ENCODE results near the gene MALSU1.

MALSU1 gene

DNA sequence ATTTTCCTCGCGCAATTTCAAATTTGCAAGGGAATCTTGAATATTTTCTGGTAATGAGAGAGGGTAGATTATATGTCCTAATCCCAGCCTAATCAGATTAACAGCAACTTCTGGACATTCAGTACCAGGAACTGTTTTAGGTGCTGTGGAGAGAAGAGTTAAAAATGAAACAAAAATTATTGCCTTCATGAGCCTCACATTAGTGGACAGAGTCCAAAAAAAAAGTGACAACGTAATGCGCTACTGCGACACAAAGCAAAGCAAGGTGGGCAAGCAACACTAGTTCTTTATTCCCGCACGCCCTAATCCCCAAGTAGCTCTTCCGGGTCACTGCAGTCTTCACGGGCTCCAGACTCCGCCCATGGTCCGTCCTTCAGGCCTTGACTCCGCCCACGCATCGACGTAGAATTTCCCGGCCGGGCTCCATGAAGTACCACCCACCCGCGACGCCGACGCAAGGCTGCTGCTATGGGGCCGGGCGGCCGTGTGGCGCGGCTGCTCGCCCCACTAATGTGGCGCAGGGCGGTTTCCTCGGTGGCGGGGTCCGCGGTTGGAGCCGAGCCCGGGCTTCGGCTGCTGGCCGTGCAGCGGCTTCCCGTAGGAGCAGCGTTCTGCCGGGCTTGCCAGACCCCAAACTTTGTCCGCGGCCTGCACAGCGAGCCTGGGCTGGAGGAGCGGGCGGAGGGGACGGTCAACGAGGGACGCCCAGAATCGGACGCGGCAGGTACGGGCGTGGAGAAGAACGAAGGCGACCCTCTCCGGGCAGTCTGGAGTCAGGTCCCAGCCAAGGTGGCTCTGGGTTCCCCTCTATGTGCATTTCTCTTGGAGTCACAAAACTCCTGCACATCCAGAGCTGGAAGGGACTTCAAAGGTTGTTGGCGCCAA lies at the start of gene MALSU1:
Gene MALSU1, plus strand, starts transcription at position 455 of the 885 bp plus-strand sequence. Its CDS starts 14 bp downstream, at position 469.
- peak; percentile 82 to 97 for DNase-seq

DNA sequence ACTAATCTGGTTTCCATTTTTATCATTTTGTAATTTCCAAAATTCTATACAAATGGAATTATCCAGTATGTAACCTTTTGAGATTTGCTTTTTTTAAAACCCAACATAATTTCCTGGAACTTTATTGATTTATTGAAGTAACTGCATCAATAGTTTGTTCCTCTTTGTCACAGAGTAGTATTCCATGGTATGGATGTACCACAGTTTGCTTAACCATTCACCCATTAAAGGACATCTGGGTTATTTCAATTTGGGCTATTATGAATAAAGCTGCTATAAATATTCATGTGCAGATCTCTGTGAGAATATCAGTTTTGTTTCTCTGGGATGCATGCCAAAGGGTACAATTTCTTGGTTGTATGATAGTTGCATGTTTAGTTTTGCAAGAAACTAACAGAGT lies 49.7 kb upstream of the MALSU1 start:
- DNase-seq = no peak

DNA sequence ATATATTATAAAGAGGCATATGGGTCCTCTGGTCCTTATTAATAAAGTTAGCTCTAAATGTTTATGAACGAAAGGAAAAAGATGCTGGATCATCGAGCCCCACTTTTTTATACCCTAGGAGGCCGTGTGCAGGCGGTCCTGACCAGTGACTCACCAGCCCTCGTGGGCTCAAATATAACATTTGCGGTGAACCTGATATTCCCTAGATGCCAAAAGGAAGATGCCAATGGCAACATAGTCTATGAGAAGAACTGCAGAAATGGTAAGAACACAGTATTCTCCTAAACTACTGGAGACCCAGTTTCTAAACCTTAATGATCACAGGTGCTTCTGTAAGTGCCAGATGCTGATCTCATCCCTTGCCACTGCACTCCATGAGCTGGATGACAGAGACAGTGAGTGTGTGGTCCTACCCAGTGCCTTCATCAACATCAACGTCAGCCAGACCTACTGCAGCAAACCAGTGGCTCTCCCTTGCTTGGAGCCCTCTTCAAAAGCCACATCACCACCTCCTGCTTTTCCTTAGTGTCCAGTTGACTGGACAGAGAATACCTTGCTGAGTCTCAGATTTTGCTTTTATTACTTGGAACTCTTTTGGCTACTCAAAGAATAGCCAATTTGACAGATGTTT lies 45.0 kb upstream of the MALSU1 start:
- DNase-seq = no peak

DNA sequence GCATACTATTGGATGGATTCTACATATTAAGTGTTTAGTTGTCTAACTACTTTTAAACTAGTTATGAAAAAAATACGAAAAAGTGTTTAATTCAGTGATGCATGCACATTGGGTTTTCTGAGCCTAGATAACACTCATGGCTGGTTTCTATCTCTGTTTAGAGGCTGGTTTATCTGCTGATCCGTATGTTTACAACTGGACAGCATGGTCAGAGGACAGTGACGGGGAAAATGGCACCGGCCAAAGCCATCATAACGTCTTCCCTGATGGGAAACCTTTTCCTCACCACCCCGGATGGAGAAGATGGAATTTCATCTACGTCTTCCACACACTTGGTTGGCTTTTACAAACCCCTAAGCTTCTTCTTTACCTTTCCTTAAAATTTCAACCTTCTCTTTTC lies 42.4 kb upstream of the MALSU1 start:
- no peak for DNase-seq

DNA sequence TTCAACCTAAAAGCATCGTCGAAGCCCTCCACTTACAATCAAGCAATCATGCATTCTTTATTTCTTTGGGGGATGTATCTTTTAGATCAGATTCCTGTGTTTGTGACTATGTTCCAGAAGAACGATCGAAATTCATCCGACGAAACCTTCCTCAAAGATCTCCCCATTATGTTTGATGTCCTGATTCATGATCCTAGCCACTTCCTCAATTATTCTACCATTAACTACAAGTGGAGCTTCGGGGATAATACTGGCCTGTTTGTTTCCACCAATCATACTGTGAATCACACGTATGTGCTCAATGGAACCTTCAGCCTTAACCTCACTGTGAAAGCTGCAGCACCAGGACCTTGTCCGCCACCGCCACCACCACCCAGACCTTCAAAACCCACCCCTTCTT lies 38.8 kb upstream of the MALSU1 start:
- DNase-seq = no peak

DNA sequence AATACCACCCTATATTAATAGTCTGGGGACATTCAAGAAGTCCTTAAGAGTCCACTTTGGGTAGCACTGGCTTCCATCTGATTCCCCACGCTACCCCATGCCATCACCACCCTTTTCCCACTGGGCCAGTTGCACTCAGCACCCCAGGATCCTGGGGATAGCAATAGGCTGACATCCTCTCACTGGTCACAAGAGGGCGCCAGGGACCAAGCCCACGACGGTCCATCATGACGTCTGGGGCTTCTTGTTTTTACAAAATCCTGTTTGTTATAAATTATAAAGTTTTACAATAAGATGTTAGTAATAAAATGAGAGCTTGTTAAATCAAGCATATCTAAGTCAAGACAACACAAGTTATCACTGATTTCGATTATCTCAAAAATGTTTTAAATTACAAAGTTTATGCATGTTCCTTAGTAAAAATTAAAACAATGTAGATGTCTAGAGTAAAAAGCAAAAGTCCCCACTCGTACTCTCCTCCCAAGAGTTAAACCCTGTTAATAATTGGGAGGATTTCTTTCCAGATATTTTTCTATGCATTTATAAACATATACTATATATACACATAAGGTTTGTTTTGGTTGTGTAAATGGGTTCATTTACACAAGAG lies 37.2 kb upstream of the MALSU1 start:
- no peak for DNase-seq

DNA sequence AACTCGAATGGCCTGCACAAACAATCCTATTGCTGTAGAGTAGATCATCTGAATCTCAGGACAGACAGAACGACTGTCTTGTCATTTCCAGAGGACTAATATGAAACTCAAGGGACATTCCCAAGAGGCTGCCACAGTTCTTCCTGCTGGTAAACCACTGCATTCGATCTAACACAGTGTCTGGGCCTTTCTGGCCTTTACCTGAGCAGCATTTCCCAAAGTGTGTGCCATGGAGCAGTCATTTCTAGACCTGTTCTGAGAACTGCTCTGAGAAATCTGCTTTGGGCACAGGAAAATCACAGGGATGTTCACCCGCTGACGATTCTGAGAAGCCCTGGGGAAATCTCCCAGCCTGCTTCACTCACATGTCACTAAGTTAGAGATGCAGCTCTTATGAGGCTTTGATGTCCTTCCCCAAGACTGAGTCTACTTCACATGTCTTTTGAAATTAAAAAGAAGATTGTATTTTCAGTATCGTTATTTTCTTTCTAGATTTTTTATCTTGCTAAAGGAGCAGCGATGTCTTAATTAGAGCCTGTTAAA lies 34.2 kb upstream of the MALSU1 start:
- DNase-seq = no peak

DNA sequence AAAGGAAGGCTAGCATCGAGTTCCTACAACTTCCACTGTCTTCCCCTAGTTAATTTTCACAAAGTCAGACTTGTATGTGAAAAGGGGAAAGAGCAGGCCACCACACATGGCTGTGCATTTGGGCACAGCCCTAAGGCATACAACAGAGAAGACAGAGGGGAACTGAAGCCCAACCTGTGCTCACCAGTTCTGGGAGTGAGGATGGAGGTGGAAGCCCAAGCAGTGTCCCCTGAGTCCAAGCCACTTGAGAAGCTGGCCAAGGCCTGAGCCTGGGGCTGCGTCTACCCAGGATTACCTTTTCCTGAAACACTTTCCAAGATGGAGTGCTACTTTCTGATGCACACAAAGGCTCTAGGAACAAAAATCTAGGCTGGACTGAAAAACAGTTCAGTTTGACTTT lies 32.2 kb upstream of the MALSU1 start:
- DNase-seq = no peak

DNA sequence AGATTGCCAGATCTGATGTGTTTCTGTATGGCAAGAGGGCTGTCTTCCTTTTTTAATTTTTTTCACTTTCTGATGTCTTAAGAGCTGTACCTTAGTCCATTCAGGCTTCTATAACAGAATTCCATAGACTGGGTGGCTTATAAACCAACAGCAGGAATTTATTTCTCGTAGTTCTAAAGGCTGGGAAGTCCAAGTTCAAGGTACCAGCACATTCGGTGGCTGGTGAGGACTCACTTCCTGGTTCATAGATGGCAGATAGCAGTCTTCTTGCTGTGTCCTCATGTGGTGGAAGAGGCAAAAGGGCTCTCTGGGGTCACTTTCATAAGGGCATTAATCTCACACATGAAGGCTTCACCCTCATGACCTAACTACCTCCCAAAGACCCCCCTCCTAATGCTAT lies 31.8 kb upstream of the MALSU1 start:
- no peak for DNase-seq

DNA sequence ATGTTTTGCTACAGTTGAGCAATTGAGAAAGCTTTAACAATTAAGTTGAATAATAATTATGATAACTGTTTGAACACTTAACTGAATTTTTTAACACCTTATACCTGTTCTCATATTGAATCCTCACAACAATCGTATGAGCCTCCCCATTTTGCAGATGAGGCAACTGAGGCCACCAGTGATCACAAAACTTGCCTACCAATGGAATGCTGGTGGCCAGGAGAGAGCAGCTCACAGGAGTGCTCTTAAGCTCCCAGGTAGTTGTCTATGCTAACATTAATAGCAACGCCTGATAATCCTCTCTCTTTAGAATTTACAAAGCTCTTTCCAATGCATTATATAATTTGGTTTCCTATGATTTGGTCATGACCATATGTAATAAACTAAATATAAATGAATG lies 31.0 kb upstream of the MALSU1 start:
- no peak for DNase-seq

DNA sequence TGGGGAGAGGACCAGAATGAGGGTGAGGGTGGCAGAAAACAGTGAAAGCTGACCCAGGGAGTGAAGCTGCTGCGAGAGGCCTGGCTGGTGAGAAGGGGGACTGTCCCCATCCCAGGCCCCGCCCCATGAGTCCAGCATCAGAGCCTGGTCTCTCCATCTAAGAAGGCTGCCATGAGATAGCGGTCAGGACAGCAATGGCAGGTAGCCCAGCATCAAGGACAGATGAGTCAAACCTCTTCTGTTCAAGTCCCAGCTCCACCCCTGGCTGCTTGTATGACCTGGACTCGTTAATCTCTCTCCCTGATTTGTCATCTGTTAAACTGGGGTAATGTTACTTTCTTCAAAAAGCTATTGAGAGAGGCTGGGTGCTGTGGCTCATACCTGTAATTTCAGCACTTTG lies 30.4 kb upstream of the MALSU1 start:
- no peak for DNase-seq

DNA sequence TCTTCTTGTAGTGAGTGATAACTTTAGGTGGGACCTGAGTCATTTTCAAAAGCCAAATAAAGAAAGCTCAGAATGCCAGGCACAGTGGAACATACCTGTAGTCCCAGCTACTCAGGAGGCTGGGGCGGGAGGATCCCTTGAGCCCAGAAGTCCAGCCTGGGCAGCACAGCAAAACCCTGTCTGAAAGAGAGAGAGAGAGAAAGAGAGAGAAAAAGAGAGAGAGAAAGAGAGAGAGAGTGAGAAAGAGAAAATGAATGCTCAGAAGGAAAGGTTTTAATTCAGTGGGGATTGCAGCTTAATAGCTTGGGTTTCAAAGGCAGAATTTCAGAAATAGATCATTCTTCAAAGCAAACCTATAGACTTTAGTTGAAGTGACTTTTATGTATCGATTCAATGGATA lies 26.9 kb upstream of the MALSU1 start:
- DNase-seq = no peak

DNA sequence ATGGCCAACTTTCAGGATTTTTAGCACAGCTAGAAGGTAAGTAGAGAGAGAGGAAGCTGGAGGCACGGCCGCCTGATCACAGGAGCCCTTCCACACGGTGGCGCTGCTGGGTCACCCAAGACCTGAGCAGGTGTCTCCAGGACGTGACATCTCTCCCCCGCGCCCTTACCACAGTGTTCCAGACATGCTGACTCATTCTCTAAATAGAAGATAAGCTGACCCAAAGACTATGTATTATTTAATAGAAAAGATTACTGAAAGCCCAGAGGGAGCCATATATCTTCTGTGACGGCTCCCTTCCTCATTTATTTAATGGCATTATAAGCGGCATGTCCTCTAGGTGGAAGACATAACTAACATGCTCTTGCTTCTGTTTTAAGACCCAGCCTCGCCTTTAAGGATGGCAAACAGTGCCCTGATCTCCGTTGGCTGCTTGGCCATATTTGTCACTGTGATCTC lies 26.0 kb upstream of the MALSU1 start:
- peak; percentile 78 to 89 for DNase-seq

DNA sequence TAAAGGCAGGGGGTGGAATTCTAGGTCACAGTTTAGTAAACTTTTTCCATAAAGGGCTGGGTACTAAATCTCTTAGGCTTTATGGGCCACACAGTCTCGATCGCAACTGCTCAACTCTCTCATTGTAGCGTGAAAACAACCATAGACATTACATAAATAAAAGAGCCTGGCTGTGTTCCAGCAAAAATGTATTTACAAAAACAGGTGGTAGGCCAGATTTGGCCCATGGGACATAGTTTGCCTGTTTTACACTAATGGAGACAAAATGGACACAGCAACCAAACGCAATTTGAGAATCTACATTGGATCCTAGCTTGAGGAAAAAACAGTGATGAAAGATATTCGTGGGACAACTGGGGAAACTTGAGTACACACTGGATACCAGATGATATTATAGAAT lies 23.2 kb upstream of the MALSU1 start:
- no peak for DNase-seq

DNA sequence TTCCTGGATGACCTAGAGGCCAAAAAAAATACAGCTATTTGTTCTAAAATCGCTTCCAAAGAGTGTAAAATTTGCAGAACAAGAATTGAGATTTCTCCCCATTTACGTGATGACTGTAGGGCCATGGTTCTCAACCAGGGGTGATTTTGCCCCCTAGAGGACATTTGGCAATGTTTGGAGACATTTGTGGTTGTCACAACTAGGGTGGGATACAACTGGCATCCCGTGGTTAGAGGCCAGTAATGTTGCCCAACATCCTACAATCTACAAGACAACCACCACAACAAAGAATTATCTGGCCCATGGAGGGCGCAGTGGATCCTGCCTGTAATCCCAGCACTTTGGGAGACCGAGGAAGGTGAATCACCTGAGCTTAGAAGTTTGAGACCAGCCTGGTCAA lies 22.8 kb upstream of the MALSU1 start:
- DNase-seq = no peak

DNA sequence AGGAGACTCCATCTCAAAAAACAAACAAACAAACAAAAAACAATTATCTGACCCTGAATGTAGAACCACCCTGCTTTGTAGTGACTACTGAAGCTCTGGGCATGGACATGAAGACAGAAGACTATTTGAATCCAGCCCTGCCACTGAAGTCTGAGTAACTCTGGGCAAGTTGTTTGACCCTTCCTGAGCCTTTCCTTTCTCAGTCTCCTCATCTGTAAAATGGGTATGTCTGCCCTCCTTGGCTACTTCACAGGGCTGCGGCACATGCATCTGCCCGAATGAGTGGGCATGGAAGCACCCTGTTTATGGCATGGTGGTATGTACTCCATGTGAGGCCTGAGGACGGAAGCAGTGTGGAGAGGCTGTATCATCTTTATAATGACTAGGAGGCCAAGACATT lies 22.2 kb upstream of the MALSU1 start:
- DNase-seq = no peak

DNA sequence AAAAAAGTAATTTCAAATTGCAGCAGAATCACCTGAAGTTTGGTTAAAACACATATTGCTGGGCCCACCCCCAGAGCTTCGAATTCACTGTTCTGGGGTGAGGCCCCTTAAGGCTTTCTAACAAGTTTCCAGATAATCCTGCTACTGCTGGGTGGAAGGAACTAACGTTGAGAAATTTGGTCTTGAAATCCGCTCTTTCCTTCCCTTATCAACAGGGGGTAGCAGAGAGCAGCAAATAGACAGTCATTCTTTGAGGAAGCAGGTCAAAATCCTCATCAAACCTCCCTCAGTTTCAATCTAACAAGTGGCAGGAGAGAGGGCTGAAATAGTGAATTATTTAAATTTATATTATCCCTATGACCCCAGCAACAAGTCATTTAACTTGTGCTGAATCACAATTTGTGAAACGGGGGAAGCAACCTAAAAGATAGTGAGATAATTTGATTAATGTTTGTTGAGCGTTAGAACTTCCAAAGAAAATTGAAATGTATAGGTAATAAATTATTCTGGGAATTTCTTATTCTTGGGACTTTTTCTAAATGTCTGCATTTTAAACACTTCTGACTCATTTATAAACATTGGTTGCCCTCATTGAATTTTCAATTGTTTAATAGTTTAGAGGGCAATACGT lies 21.7 kb upstream of the MALSU1 start:
- DNase-seq = peak in 1 of 2 experiments; percentile 47

DNA sequence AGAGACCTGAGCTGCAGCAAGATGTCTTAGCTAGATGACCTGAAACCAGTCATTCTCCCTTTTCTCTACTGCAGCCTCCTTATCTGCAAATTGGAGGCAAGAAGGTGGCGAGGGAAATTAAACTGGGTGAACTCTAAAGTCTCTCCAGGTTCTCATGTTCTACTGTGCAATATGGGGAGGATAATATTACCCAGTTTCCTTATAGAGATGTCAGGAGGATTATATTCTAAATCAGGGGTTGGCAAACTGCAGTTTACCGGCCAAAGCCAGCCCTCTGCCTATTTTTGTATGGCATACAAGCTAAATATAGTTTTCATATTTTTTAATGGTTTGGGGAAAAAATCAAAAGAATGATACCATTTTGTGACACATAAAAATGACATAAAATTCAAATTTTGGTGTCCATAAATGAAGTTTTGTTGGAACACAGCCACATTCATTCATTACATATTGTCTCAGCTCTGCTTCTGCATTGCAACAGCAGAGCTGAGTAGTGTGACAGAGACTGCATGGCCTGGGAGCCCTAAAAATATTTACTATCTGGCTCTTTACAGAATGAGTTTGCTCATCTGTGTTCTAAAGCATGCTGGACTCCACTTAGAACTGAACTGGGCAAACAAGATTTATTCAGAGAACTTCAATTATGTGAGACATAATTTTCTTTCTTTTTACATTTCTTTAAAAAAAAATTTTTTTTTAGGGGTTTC lies 19.2 kb upstream of the MALSU1 start:
- no peak for DNase-seq

DNA sequence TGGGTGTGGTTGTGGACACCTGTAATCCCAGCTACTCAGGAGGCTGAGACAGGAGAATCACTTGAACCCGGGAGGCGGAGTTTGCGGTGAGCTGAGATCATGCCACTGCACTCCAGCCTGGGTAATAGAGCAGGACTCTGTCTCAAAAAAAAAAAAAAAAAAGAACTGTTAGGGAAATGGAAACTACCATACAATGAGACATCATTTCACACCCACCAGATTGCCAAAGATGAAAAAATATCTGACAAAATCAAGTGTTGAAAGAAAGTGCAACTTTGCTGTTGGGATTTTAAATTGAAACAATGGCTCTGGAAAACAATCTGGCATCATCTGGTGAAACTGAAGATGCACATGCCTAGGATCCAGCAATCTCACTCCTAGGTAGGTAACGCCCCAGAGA lies 16.1 kb upstream of the MALSU1 start:
- DNase-seq = no peak

DNA sequence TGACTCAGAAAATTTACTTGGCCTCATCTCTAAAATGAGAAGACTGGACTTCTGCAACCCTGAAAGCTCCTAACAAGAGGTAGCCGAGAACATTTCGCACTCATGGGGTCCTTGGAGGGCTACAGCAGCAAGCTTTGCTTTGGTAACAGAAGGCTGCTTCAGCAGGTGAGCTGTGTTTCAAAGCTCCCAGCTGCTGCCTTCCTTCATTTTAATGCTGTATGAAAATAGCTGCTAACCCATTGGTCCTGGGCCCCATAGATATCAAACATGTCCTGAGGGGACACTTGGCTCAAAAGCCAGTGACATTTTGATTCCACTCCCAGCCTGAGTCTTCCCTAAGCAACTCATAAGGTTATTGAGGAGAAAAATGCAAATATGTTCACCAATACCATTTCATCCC lies 14.3 kb upstream of the MALSU1 start:
- no peak for DNase-seq

DNA sequence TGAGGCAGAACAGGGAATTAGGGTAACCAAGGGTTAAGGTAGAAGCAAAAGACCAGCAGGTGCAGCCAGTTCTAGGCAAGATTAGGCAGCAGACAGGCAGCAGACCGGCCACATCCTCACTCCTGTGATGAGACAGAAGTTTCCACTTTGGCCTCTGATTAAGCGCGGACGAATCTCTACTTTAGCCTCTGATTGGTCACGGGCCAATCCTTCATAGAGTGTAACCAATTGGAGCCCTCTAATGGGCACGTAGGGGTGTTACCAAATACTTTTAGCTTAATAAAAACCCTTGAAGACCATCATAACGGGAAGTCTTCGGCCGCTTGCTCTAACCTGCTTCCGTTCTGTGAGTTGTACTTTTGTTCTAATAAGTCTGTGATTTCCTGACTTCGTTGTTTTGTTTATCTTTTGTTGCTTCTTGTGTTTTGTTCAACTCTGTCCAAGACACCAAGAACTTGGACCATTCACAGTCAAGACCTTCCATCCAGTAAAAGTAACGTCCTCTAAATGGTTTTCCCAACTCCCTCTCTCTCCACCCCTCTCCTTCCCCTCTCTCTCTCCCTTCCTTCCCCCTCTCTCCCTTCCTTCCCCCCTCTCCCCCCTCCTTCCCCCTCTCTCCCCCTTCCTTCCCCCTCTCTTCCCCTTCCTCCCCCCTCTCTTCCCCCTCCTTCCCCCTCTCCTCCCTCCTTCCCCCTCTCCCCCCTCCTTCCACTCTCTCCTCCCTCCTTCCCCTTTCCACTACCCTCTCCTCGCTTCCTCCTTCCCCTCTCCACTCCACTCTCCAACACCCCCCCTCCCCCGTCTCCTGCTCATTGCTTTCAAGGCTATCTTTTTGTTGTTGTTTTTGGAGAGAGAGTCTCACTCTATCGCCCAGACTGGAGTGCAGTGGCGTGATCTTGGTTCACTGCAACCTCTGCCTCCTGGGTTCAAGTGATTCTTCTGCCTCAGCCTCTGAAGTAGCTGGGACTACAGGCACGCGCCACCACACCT lies 13.2 kb upstream of the MALSU1 start:
- DNase-seq = no peak

Measured in NCI-H187 (cell line).